ENCODE results near the gene RPL31. TPM values are rescaled to one million over a fixed set of nuclear protein-coding genes. Genes with fewer than 3 reads are reported as not detected.

RPL31 gene
- total RNA-seq, 1 experiment from 2014 or later, result 1,158 TPM

DNA sequence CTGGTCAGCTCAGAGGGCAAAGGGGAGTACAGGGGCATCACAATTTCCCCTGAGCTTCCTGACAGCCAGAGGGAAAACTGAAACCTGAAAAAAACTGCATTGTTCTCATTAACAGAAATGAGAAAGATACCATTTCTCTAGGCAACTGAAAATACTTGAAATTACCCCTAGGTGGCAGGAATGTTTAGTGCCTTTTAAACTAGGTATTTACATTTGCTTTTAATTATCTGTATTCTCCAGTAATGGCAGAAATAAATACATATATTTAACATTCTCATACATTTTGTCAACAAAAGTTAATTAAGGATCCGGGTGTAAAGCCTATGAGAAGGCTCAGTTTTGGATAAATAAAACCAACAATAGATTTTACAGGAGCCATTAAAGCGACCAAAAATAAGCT lies 34.5 kb downstream of the RPL31 start:
- peaks cover 10% of the 10 kb centered on the region for H3K4me1 Mint-ChIP-seq (ENCODE audit: low read depth, unreplicated experiment)
- H3K27ac Mint-ChIP-seq (ENCODE audit: unreplicated experiment), result no peak overlapping the region
- H3K36me3 Mint-ChIP-seq (ENCODE audit: insufficient read depth, unreplicated experiment), result peaks cover 40% of the 10 kb centered on the region
- H3K9me3 Mint-ChIP-seq (ENCODE audit: low read depth, unreplicated experiment), result no peaks in the 10 kb centered on the region
- H3K27me3 Mint-ChIP-seq (ENCODE audit: unreplicated experiment), result no peaks in the 10 kb centered on the region
- BruUV-seq (replicated peaks), result no TSS peak
- intact Hi-C loops (cut with micrococcal nuclease; ENCODE audit: unreplicated experiment), result loop anchor here (1.0 kb wide), 2 partner anchors 116 to 169 kb away; no protein-coding TSS in a partner anchor
- CTCF ChIA-PET, result interaction anchor here (0.6 to 2.4 kb wide), 8 partner anchors 115 to 512 kb away, joined by 3 to 23 read pairs (median 4); partner anchors contain the start of gene TBC1D8
- H3K4me3 Mint-ChIP-seq (ENCODE audit: low read depth, unreplicated experiment), result no peak overlapping the region
- TF ChIP-seq, protein P1, sequence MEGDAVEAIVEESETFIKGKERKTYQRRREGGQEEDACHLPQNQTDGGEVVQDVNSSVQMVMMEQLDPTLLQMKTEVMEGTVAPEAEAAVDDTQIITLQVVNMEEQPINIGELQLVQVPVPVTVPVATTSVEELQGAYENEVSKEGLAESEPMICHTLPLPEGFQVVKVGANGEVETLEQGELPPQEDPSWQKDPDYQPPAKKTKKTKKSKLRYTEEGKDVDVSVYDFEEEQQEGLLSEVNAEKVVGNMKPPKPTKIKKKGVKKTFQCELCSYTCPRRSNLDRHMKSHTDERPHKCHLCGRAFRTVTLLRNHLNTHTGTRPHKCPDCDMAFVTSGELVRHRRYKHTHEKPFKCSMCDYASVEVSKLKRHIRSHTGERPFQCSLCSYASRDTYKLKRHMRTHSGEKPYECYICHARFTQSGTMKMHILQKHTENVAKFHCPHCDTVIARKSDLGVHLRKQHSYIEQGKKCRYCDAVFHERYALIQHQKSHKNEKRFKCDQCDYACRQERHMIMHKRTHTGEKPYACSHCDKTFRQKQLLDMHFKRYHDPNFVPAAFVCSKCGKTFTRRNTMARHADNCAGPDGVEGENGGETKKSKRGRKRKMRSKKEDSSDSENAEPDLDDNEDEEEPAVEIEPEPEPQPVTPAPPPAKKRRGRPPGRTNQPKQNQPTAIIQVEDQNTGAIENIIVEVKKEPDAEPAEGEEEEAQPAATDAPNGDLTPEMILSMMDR (IDR thresholded peaks at IDR 0.05; ENCODE audit: unreplicated experiment), result peak; percentile 52
- no peak for DNase-seq

DNA sequence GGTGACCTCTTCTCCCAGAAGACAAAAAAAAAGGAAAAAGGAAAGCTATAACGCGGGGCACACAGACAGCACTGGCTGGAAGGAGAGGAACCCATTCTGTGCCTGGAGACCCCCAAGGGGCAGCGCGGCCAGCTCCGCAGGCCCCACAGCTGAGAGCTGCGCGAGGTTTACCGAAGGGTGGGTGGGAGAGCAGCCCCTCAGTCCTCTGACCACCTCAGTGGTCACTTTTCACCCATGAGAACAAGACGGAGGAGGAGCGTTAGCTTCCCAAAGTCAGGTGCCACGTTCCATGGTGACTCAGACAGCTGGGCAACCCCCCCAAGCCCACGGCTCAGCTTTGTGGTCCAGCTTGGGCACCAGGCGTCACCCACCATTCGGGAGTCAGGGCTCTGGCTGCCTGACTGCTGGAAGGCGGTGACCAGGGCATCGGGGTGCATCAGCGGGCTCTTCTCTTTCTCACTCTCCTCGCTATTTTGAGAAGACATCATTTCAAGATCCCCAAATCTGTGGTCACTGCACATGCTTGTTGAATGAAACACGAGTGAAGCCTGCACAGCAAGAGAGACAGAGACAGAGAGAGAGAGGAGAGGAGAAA lies 35.2 kb downstream of the RPL31 start:
- H3K27me3 Mint-ChIP-seq (ENCODE audit: unreplicated experiment), result no peaks in the 10 kb centered on the region
- intact Hi-C loops (cut with micrococcal nuclease; ENCODE audit: unreplicated experiment), result no loop called here
- no peak overlapping the region for H3K27ac Mint-ChIP-seq (ENCODE audit: unreplicated experiment)

DNA sequence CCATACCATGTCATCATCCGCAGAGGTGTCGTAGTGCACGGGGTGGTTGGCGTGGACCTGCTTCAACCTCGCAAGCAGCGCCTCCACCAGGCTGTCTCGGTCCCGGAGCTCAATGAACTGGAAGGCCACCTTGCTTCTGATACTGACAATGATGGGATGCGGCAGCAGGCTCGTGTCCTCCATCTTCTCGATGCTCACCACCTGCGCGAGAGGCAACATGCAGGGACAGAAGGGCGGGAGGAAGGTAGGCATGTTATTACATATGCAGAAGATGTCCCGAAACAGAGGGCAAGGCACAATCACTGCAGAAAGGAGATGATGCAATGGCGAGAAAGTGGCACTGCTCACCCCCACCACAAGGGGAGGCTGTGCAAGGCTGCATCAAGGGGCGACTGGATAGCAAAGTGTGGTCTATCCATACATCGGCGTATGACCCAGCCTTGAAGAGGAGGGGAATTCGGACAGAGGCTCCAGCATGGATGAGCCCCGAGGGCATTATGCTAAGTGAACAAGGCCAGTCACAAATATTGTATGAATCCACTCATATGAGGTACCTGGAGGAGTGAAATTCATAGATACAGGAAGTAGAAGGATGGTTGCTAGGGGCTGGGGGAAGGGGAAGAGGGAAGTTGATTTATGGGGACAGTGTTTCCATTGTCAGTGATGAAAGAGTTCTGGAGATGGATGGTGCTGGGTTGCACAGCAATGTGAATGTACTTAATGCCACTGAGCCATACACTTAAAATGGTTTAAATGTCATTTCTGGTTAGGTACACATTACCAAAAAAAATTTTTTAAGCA lies 36.6 kb downstream of the RPL31 start:
- no peak overlapping the region for H3K4me3 Mint-ChIP-seq (ENCODE audit: low read depth, unreplicated experiment)
- CTCF ChIA-PET, result interaction anchor here (1.9 kb wide), 1 partner anchor 113 kb away, joined by 10 read pairs; the partner anchor contains the start of gene TBC1D8
- H3K4me1 Mint-ChIP-seq (ENCODE audit: low read depth, unreplicated experiment), result peaks cover 10% of the 10 kb centered on the region
- DNase-seq, result peak; percentile 42
- peak overlapping the region; percentile 48 for H3K27ac Mint-ChIP-seq (ENCODE audit: unreplicated experiment)
- no TSS peak for BruUV-seq (replicated peaks)
- TF ChIP-seq, protein P1 (IDR thresholded peaks at IDR 0.05; ENCODE audit: unreplicated experiment), result peak; percentile 71
- H3K36me3 Mint-ChIP-seq (ENCODE audit: insufficient read depth, unreplicated experiment), result peaks cover 29% of the 10 kb centered on the region
- no peaks in the 10 kb centered on the region for H3K27me3 Mint-ChIP-seq (ENCODE audit: unreplicated experiment)
- intact Hi-C loops (cut with micrococcal nuclease; ENCODE audit: unreplicated experiment), result no loop called here
- no peaks in the 10 kb centered on the region for H3K9me3 Mint-ChIP-seq (ENCODE audit: low read depth, unreplicated experiment)

More for the DNA sequence above, 35.2 kb downstream of the RPL31 start:
- Mint-ChIP-seq H3K4me3 (ENCODE audit: low read depth, unreplicated experiment) (no peak overlapping the region), H3K4me1 (ENCODE audit: low read depth, unreplicated experiment) (peaks cover 10% of the 10 kb centered on the region), H3K9me3 (ENCODE audit: low read depth, unreplicated experiment) (no peaks in the 10 kb centered on the region), H3K36me3 (ENCODE audit: insufficient read depth, unreplicated experiment) (peaks cover 40% of the 10 kb centered on the region)
- BruUV-seq (replicated peaks), result no TSS peak
- no peak for DNase-seq
- CTCF ChIA-PET, result interaction anchor here (0.6 to 2.4 kb wide), 7 partner anchors 114 to 214 kb away, joined by 3 to 23 read pairs (median 5); partner anchors contain the start of gene TBC1D8
- TF ChIP-seq, protein P1 (IDR thresholded peaks at IDR 0.05; ENCODE audit: unreplicated experiment), result no peak

DNA sequence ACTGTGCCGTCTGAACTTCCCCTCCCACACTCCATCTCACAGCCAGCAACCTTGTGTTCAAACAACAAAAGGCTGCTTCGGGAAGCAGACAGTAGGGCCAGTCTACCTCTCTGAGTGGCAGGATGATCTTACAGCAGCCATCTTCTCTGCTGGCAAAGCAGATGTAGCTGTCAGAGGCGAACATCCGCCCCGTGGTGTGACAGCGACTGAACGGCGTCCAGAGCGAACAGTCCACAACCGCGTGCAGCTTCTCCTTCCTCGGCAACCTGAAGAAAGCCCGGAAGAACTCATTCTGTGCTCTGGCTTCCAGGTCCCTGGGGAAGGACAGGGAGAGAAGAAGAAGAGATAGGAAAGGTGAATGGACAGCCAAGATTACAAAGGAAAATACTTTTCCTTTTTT lies 38.0 kb downstream of the RPL31 start:
- no peak for DNase-seq
- BruUV-seq (replicated peaks), result no TSS peak
- intact Hi-C loops (cut with micrococcal nuclease; ENCODE audit: unreplicated experiment), result no loop called here
- CTCF ChIA-PET, result no interaction called here
- Mint-ChIP-seq H3K9me3 (ENCODE audit: low read depth, unreplicated experiment) (no peaks in the 10 kb centered on the region), H3K36me3 (ENCODE audit: insufficient read depth, unreplicated experiment) (peaks cover 25% of the 10 kb centered on the region), H3K27ac (ENCODE audit: unreplicated experiment) (no peak overlapping the region), H3K4me1 (ENCODE audit: low read depth, unreplicated experiment) (peaks cover 10% of the 10 kb centered on the region), H3K27me3 (ENCODE audit: unreplicated experiment) (no peaks in the 10 kb centered on the region), H3K4me3 (ENCODE audit: low read depth, unreplicated experiment) (no peak overlapping the region)
- TF ChIP-seq, protein P1 (IDR thresholded peaks at IDR 0.05; ENCODE audit: unreplicated experiment), result no peak

Data from Calu3 (cell line).